Mesendoderm (in vitro differentiated cells): Measurements from ENCODE around the gene VWF.

Experiments used
- DNase-seq: peaks from one replicate; pipeline ENCODE4 v3.0.0; 2013
- H2AK5ac ChIP-seq: 2 replicates; pipeline ENCODE4 v1.6.1; 2013; ENCODE audit warnings: low read length, inconsistent platforms
- H2BK120ac ChIP-seq: 2 replicates; pipeline ENCODE4 v1.6.1; 2013; ENCODE audit warnings: low read depth, mild to moderate bottlenecking, low read length, moderate library complexity, mixed read lengths
- H2BK15ac ChIP-seq: replicated peaks from 2 replicates; pipeline ENCODE4 v1.6.1; 2013; ENCODE audit warnings: low read depth, mild to moderate bottlenecking, moderate library complexity
- H2BK5ac ChIP-seq: 2 replicates; pipeline ENCODE4 v1.6.1; 2013; ENCODE audit warnings: low read length, inconsistent platforms
- H3K18ac ChIP-seq: 2 replicates; pipeline ENCODE4 v1.6.1; 2013; ENCODE audit warnings: mild to moderate bottlenecking, low read length, mixed read lengths
- H3K23ac ChIP-seq: one replicate; pipeline ENCODE4 v1.6.1; 2013; ENCODE audit warnings: low read length
- H3K27ac ChIP-seq: 2 replicates; pipeline ENCODE4 v1.5.1; 2013; ENCODE audit warnings: low read depth, mild to moderate bottlenecking, inconsistent platforms, low read length, moderate library complexity
- H3K27me3 ChIP-seq: 2 replicates; pipeline ENCODE4 v1.6.1; 2013; ENCODE audit warnings: low read length, control low read depth, mild to moderate bottlenecking, inconsistent platforms; ENCODE audit not compliant: insufficient read depth, poor library complexity
- H3K36me3 ChIP-seq: 2 replicates; pipeline ENCODE4 v1.6.1; 2013; ENCODE audit warnings: low read length, inconsistent platforms; ENCODE audit not compliant: control insufficient read depth, insufficient read depth
- H3K4ac ChIP-seq: one replicate; pipeline ENCODE4 v1.6.1; 2013; ENCODE audit warnings: low read depth, mild to moderate bottlenecking, low read length, moderate library complexity
- H3K4me1 ChIP-seq: 2 replicates; pipeline ENCODE4 v1.6.1; 2013; ENCODE audit warnings: low read depth, low read length, inconsistent platforms; ENCODE audit not compliant: control insufficient read depth
- H3K4me2 ChIP-seq: 2 replicates; pipeline ENCODE4 v1.6.1; 2013; ENCODE audit warnings: low read length
- H3K4me3 ChIP-seq: 2 replicates; pipeline ENCODE4 v1.5.1; 2013; ENCODE audit warnings: mild to moderate bottlenecking, low read length
- H3K56ac ChIP-seq: one replicate; pipeline ENCODE4 v1.6.1; 2013; ENCODE audit warnings: low read length
- H3K79me1 ChIP-seq: 2 replicates; pipeline ENCODE4 v1.6.1; 2013; ENCODE audit warnings: low read length, inconsistent platforms
- H3K79me2 ChIP-seq: 2 replicates; pipeline ENCODE4 v1.6.1; 2013; ENCODE audit warnings: mild to moderate bottlenecking, low read length; ENCODE audit not compliant: control insufficient read depth, insufficient read depth
- H3K9ac ChIP-seq: 2 replicates; pipeline ENCODE4 v1.6.1; 2013; ENCODE audit warnings: low read length, inconsistent platforms
- H4K5ac ChIP-seq: one replicate; pipeline ENCODE4 v1.6.1; 2013; ENCODE audit warnings: low read length
- H4K8ac ChIP-seq: one replicate; pipeline ENCODE4 v1.6.1; 2013; ENCODE audit warnings: low read depth, mild to moderate bottlenecking, control low read depth, low read length, moderate library complexity
- WGBS: extraction: QIAGEN DNeasy Blood & Tissue Kit; methylation state at CpG from one replicate; pipeline ENCODE4 v1.1.7; 2013; ENCODE audit warnings: low lambda C conversion rate, missing lambda C conversion rate; ENCODE audit not compliant: insufficient coverage; ENCODE audit errors: extremely low coverage; 5-methylcytosine and 5-hydroxymethylcytosine counted together

VWF gene

DNA sequence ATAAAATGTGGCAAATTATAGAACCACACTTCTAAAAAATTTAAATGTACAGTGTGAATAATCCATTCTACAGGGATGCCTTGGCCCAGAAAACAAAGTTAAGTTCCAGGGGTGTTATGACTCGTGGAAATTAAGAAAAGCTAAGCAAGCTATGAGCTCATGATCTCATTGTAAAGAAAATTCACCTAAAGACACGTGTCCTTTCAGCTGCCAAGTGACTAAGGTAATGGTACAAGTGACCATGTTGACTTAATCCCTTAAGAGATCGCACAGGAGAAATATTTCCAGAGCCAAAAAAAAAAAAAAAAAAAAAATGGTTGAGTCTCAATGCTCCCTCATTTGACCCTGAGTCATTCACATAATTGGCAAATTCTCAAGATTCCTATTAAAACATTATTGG lies 128.0 kb downstream of the VWF start:
- Histone ChIP-seq H2AK5ac (no peak overlapping the region), H3K4me1 (no peaks in the 10 kb centered on the region)
- no CpG with 5 or more reads among the region's 3 CpGs for WGBS

DNA sequence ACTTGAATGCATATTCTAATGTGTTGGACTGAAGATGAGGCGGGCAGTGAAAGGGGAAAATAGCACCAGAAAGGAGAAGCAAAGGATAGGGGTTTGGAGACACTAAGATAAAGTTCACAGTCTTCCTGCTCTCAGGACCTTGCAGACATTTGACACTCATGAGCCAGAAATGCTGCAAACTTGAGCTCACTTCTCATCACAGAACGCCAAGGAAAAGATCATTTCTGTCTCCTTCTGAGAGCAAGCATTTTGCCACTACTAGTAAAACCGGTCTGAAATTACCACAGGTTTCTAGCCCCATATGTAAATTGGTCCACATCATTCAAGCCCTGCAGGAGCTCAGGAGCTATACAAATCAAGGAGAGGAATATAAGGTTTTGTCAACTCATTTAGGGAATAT lies 134.8 kb downstream of the VWF start:
- Histone ChIP-seq H3K79me2 (no peaks in the 10 kb centered on the region), H2BK15ac (no peak overlapping the region), H3K27ac (no peak overlapping the region), H3K4me3 (no peak overlapping the region), H4K8ac (no peak overlapping the region), H3K18ac (no peak overlapping the region), H3K4me1 (no peaks in the 10 kb centered on the region), H3K56ac (no peak overlapping the region), H3K9ac (no peak overlapping the region), H2BK5ac (no peak overlapping the region), H2BK120ac (no peak overlapping the region), H3K36me3 (no peaks in the 10 kb centered on the region), H2AK5ac (no peak overlapping the region), H3K4me2 (no peak overlapping the region), H3K27me3 (no peaks in the 10 kb centered on the region), H3K79me1 (no peaks in the 10 kb centered on the region), H3K4ac (no peak overlapping the region), H3K23ac (no peak overlapping the region), H4K5ac (no peak overlapping the region)
- no peak for DNase-seq
- no CpG with 5 or more reads among the region's 3 CpGs for WGBS

More for the DNA sequence above, 128.0 kb downstream of the VWF start:
- Histone ChIP-seq H2BK120ac (no peak overlapping the region), H3K9ac (no peak overlapping the region), H3K56ac (no peak overlapping the region), H3K79me1 (no peaks in the 10 kb centered on the region), H4K5ac (no peak overlapping the region), H3K27me3 (no peaks in the 10 kb centered on the region), H4K8ac (no peak overlapping the region), H3K36me3 (no peaks in the 10 kb centered on the region), H3K79me2 (no peaks in the 10 kb centered on the region), H2BK15ac (no peak overlapping the region), H2BK5ac (no peak overlapping the region), H3K4ac (no peak overlapping the region), H3K4me2 (no peak overlapping the region), H3K27ac (no peak overlapping the region), H3K4me3 (no peak overlapping the region), H3K18ac (no peak overlapping the region), H3K23ac (no peak overlapping the region)
- no peak for DNase-seq

DNA sequence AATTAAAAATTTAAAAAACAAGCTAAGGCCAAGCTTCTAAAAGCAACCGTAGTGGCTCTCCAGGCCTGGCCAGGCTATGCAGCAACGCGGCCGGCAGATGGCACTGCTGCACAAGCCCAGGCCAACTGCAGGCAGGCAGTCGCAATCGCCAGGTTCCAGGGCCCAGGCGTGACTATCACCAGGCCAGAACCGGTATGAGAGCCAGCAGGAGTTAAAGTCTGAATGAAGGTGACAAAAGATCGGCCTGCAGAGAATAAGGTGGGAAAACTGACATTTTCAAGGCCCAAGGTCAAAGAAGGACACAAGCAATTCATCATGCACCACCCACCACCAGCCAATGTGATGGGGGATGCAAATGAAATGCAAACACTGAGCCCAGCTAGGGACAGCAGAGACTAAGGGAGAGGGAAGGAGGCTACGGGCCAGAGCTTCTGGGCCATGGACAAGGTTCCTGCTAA lies 135.8 kb downstream of the VWF start:
- H3K9ac ChIP-seq: no peak overlapping the region
- peak overlapping the region; percentile 6 for H3K56ac ChIP-seq
- H3K27me3 ChIP-seq: no peaks in the 10 kb centered on the region
- no peak overlapping the region for H2BK5ac ChIP-seq
- H3K18ac ChIP-seq: no peak overlapping the region
- H4K5ac ChIP-seq: no peak overlapping the region
- H4K8ac ChIP-seq: no peak overlapping the region
- no peak overlapping the region for H3K23ac ChIP-seq
- no CpG with 5 or more reads among the region's 10 CpGs for WGBS
- H3K36me3 ChIP-seq: no peaks in the 10 kb centered on the region
- peak; percentile 92 for DNase-seq
- no peaks in the 10 kb centered on the region for H3K4me1 ChIP-seq
- no peak overlapping the region for H3K4ac ChIP-seq
- H2AK5ac ChIP-seq: no peak overlapping the region
- no peaks in the 10 kb centered on the region for H3K79me1 ChIP-seq
- no peak overlapping the region for H2BK15ac ChIP-seq
- H2BK120ac ChIP-seq: no peak overlapping the region
- H3K27ac ChIP-seq: no peak overlapping the region
- H3K4me2 ChIP-seq: no peak overlapping the region
- no peak overlapping the region for H3K4me3 ChIP-seq
- H3K79me2 ChIP-seq: no peaks in the 10 kb centered on the region

GRCh38 chr12:5988088-5988487 lies 136.4 kb downstream of the VWF start:
- H3K9ac ChIP-seq: no peak overlapping the region
- H3K27me3 ChIP-seq: no peaks in the 10 kb centered on the region
- H2BK15ac ChIP-seq: no peak overlapping the region
- H4K8ac ChIP-seq: no peak overlapping the region
- H3K56ac ChIP-seq: no peak overlapping the region
- no peak overlapping the region for H2BK120ac ChIP-seq
- H3K79me2 ChIP-seq: no peaks in the 10 kb centered on the region
- H3K4me3 ChIP-seq: no peak overlapping the region
- no CpG with 5 or more reads among the region's 10 CpGs for WGBS
- no peak overlapping the region for H3K23ac ChIP-seq
- H3K18ac ChIP-seq: no peak overlapping the region
- H2BK5ac ChIP-seq: no peak overlapping the region
- no peaks in the 10 kb centered on the region for H3K4me1 ChIP-seq
- H4K5ac ChIP-seq: no peak overlapping the region
- no peak overlapping the region for H3K27ac ChIP-seq
- H3K4me2 ChIP-seq: no peak overlapping the region
- no peaks in the 10 kb centered on the region for H3K79me1 ChIP-seq
- no peak overlapping the region for H2AK5ac ChIP-seq
- H3K4ac ChIP-seq: no peak overlapping the region
- H3K36me3 ChIP-seq: no peaks in the 10 kb centered on the region
- DNase-seq: no peak

- no peaks in the 10 kb centered on the region for H3K79me2 ChIP-seq
- H3K23ac ChIP-seq: no peak overlapping the region
- no peak overlapping the region for H2BK120ac ChIP-seq
- H3K27me3 ChIP-seq: no peaks in the 10 kb centered on the region
- no peak overlapping the region for H3K4ac ChIP-seq
- H3K56ac ChIP-seq: no peak overlapping the region
- H4K5ac ChIP-seq: no peak overlapping the region
- no peak overlapping the region for H3K4me3 ChIP-seq
- no CpG with 5 or more reads among the region's 5 CpGs for WGBS
- H3K36me3 ChIP-seq: no peaks in the 10 kb centered on the region
- no peak overlapping the region for H3K9ac ChIP-seq
- no peak overlapping the region for H3K27ac ChIP-seq
- no peak overlapping the region for H3K18ac ChIP-seq
- no peaks in the 10 kb centered on the region for H3K4me1 ChIP-seq
- DNase-seq: no peak
- H2BK15ac ChIP-seq: no peak overlapping the region
- no peak overlapping the region for H2BK5ac ChIP-seq
- no peak overlapping the region for H4K8ac ChIP-seq
- no peaks in the 10 kb centered on the region for H3K79me1 ChIP-seq
- H3K4me2 ChIP-seq: no peak overlapping the region
- H2AK5ac ChIP-seq: no peak overlapping the region
Measured at GRCh38 chr12:5987573-5987972, 136.9 kb downstream of the VWF start.

DNA sequence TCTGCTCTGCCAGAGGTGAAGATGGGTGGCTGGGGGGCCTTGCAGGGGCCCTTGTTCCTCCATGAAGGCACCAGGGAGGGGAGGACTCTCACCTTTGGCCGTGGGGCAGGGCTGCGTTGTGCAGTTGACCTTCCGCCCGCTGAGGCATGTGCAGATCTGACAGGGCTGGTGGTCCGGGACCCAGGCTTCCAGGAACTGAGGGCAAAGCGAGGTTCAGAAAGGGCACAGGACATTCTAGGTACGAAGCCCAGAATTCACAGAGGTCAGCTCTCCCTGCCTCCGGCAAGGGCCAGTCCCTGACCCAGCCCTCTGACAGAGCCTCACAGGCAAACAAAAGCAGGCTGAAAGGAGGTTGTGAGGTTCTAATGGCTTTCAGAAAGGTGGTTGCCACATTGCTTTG lies 139.0 kb downstream of the VWF start:
- Histone ChIP-seq H3K79me1 (no peaks in the 10 kb centered on the region), H4K8ac (no peak overlapping the region), H3K27me3 (no peaks in the 10 kb centered on the region), H3K9ac (no peak overlapping the region), H3K27ac (no peak overlapping the region), H2BK15ac (no peak overlapping the region), H3K4me2 (no peak overlapping the region), H3K4ac (no peak overlapping the region), H3K36me3 (no peaks in the 10 kb centered on the region), H2AK5ac (no peak overlapping the region), H3K56ac (no peak overlapping the region), H4K5ac (no peak overlapping the region), H3K18ac (no peak overlapping the region), H3K4me1 (no peaks in the 10 kb centered on the region), H3K4me3 (no peak overlapping the region), H2BK5ac (no peak overlapping the region), H3K79me2 (no peaks in the 10 kb centered on the region), H2BK120ac (no peak overlapping the region), H3K23ac (no peak overlapping the region)
- WGBS: no CpG with 5 or more reads among the region's 8 CpGs
- no peak for DNase-seq
